Stomach smooth muscle (tissue), 2 donors: ENCODE results near the gene TAF1C.
"Not testable (repeated sequence)": the region's sequence is repeated elsewhere in the genome, so short reads cannot be mapped to it uniquely, and the experiment has no call there.

Source experiments
- H3K27ac ChIP-seq: one replicate; pipeline ENCODE4 v1.7.0; 2013; ENCODE audit warnings: mild to moderate bottlenecking, low read length, inconsistent platforms
- H3K27me3 ChIP-seq, 2 donors: one replicate each; pipeline ENCODE4 v1.7.0; 2013; ENCODE audit warnings: low read length in 2 of 2; ENCODE audit not compliant: insufficient read depth in 2 of 2, control insufficient read depth in 1 of 2
- H3K36me3 ChIP-seq, 2 donors: one replicate each; pipeline ENCODE4 v1.7.0; 2013; ENCODE audit warnings: low read length in 2 of 2; ENCODE audit not compliant: control insufficient read depth in 2 of 2, insufficient read depth in 2 of 2
- H3K4me1 ChIP-seq: one replicate; pipeline ENCODE4 v1.7.0; 2013; ENCODE audit warnings: low read length; ENCODE audit not compliant: control insufficient read depth, insufficient read depth
- H3K4me3 ChIP-seq, 2 donors: one replicate each; pipeline ENCODE4 v1.7.0; 2013; ENCODE audit warnings: low read length in 2 of 2
- H3K9ac ChIP-seq, 2 donors: one replicate each; pipeline ENCODE4 v1.7.0; 2013; ENCODE audit warnings: low read length in 2 of 2, mild to moderate bottlenecking in 1 of 2
- H3K9me3 ChIP-seq, 2 donors: one replicate each; pipeline ENCODE4 v1.7.0; 2013; ENCODE audit warnings: low read length in 2 of 2; ENCODE audit not compliant: control insufficient read depth in 2 of 2
- donor health status: healthy.
- donor health status: Pancreatic carcinoma.

The TAF1C gene

DNA sequence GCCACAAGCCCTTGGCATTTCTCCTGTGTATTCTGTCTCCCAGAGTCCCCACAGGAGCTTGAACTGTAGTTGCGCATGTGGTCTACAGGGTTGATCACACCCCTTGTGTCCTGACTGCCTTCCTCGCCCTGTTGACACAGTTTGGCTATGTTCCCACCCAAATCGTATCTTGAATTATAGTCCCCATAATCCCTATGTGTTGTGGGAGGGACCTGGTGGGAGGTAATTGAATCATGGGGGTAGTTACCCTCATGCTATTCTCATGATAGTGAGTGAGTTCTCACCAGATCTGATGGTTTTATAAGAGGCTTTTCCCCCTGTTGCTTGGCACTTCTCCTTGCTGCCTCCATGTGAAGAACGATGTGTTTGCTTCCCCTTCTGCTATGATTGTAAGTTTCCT, 25.3 kb upstream of the TAF1C start:
- Histone ChIP-seq H3K9ac (no peak overlapping the region), H3K27ac (no peak overlapping the region), H3K9me3 (no peaks in the 10 kb centered on the region), H3K36me3 (no peaks in the 10 kb centered on the region), H3K27me3 (peaks cover 0 to 2% of the 10 kb centered on the region in 2 donors), H3K4me3 (no peak overlapping the region), H3K4me1 (no peaks in the 10 kb centered on the region)

DNA sequence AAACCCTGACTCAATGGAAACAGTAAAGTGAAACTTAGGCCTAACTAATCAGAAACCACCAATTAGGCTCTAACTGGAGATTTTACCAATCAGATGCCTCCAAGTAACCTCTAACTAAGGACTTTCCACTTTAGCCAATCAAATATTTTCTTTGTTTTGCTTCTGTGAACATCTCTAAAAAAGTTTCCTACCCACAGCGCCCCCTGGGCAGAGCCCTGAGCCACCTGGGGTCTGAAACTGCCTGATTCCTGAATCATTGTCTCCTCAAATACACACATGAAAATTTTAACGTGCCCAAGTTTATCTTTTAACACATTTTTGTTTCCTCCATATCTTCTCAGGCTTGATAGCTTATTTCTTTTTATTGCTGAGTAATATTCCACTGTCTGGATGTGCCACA, 23.1 kb upstream of the TAF1C start:
- Histone ChIP-seq H3K27ac (no peak overlapping the region), H3K36me3 (no peaks in the 10 kb centered on the region)

DNA sequence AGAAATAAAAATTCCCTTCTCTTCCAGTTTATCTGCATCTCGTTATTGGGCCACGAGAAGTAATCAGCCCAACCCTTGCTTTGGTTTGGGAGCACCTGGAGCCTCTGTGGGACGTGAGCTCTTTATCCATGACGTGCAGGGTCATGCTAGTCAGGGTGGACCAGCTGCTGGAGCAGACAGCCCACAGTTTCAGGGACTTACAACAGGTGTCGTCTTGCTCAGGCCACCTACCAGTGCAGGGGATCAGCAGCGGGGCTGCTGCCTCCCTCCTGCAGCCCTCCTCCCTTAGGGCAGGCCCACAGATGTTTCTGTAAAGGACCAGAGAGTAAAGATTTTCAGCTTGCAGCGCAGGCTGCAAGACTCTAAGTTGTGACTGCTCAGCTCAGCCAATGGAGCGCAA, 21.0 kb upstream of the TAF1C start:
- H3K4me3 ChIP-seq: no peak overlapping the region
- H3K9me3 ChIP-seq: no peaks in the 10 kb centered on the region

More for the DNA sequence above, 23.1 kb upstream of the TAF1C start:
- no peak overlapping the region for H3K9ac ChIP-seq
- H3K4me3 ChIP-seq: no peak overlapping the region
- no peaks in the 10 kb centered on the region for H3K4me1 ChIP-seq
- H3K27me3 ChIP-seq: no peaks in the 10 kb centered on the region
- no peaks in the 10 kb centered on the region for H3K9me3 ChIP-seq

DNA sequence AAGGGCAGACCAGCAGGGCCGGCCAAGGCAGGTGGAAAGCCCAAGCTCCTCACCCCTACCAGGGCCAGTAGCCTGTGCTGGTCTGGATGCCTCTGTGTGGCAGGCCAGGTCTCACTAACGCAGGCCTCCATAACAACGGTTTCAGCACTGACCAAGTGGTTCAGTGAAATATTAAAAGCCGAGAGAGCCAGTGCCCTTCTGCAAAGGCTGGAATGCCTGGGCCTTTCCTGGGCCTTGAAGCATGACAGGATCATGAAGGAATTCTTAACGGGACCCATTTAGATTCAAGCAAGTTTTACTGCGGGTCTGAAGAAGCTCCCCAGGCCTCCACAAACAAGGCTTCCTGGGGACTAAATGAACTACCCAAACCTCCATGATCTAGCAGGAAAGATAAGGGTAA, 20.4 kb upstream of the TAF1C start:
- H3K9me3 ChIP-seq: no peaks in the 10 kb centered on the region
- no peak overlapping the region for H3K27ac ChIP-seq
- H3K9ac ChIP-seq: no peak overlapping the region
- H3K27me3 ChIP-seq: no peaks in the 10 kb centered on the region
- no peaks in the 10 kb centered on the region for H3K4me1 ChIP-seq
- H3K36me3 ChIP-seq: no peaks in the 10 kb centered on the region
- H3K4me3 ChIP-seq: no peak overlapping the region

More for the DNA sequence above, 21.0 kb upstream of the TAF1C start:
- Histone ChIP-seq H3K36me3 (no peaks in the 10 kb centered on the region), H3K4me1 (no peaks in the 10 kb centered on the region), H3K9ac (no peak overlapping the region), H3K27me3 (no peaks in the 10 kb centered on the region), H3K27ac (no peak overlapping the region)

DNA sequence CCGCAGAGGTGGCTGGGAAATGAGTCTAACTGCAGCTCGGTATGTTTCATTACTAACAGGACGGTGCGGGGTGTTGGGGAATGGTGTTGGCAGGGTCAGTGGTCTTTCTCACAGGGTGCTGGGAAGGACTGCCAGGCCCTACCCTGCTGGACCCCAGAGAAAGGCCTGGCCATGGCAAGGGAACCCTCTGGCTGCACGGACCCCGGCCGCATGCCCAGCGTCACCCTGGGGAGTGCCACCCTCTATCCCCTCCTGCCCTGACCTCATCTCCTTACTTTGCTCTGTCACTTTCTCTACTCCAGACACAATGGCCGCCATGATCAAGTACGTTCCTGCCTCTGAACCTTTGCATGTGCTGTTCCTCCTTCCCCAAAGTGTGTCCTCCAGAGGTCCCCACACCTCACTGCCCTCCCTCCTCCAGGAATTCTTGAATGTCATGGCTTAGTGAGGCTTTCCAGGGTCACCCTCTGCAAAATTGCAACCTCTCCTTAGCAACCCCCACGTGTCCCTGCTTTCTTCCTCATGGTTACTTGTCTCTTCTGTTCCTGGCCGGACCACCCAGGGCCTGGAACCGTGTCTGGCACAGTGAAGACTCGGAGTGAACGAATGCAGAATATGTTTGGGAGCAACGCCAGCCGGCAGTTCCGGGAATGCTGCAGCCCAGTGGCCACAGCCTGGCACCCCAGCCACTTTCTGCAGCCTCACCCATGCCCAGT, 19.3 kb upstream of the TAF1C start:
- H3K36me3 ChIP-seq: no peaks in the 10 kb centered on the region
- no peak overlapping the region for H3K4me3 ChIP-seq
- no peaks in the 10 kb centered on the region for H3K27me3 ChIP-seq
- no peak overlapping the region for H3K9ac ChIP-seq
- H3K4me1 ChIP-seq: no peaks in the 10 kb centered on the region
- H3K9me3 ChIP-seq: no peaks in the 10 kb centered on the region
- no peak overlapping the region for H3K27ac ChIP-seq

DNA sequence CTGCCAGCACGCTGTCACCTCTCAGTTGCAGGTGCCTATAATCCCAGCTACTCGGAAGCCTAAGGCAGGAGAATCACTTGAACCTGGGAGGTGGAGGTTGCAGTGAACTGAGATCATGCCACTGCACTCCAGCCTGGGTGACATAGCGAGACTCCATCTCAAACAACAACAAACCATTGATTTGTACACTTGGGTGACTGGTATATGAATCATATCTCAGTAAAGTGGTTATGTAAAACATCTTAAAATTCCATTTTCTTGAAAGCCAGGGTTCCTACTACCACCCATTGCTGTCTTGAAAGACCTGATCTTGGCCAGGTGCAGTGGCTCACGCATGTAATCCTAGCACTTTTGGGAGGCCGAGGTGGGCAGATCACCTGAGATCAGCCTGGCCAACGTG, 18.3 kb upstream of the TAF1C start:
- H3K9me3 ChIP-seq, H3K4me1 ChIP-seq, H3K36me3 ChIP-seq, H3K4me3 ChIP-seq, H3K27me3 ChIP-seq, H3K9ac ChIP-seq, H3K27ac ChIP-seq: not testable (repeated sequence)

DNA sequence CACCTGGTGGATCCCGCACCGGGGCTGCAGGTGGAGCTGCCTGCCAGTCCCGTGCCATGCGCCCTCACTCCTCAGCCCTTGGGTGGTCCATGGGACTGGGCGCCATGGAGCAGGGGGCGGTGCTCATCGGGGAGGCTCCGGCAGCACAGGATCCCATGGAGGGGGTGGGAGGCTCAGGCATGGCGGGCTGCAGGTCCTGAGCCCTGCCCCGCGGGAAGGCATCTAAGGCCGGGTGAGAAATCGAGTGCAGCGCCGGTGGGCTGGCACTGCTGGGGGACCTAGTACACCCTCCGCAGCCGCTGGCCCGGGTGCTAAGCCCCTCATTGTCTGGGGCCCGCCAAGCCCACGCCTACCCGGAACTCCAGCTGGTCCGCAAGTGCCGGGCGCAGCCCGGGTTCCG, 17.7 kb upstream of the TAF1C start:
- H3K9ac ChIP-seq, H3K4me3 ChIP-seq, H3K36me3 ChIP-seq, H3K9me3 ChIP-seq, H3K27me3 ChIP-seq, H3K4me1 ChIP-seq, H3K27ac ChIP-seq: not testable (repeated sequence)

DNA sequence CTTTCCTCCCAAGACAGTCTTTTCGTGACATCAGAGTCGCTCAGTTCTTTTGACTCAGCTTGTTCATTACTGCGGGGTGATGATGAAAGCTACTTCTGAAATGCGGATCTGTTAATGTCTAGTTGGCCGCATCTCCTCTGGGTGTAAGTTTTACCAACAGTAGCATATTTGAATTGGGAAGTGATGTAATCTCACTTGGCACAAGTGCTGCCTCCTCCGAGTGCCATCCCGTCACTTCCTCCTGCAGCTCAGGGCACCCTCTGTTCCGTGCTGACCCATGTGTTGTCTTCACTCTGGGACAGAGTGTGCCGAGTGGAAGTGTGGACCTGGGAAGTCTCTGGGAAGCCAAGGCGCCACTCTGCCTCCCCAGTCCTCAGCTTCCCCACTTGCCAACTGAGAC, 13.0 kb upstream of the TAF1C start:
- Histone ChIP-seq H3K4me1 (no peaks in the 10 kb centered on the region), H3K27ac (no peak overlapping the region), H3K4me3 (no peak overlapping the region), H3K9me3 (no peaks in the 10 kb centered on the region), H3K9ac (no peak overlapping the region), H3K27me3 (peaks cover 0 to 5% of the 10 kb centered on the region in 2 donors), H3K36me3 (no peaks in the 10 kb centered on the region)

DNA sequence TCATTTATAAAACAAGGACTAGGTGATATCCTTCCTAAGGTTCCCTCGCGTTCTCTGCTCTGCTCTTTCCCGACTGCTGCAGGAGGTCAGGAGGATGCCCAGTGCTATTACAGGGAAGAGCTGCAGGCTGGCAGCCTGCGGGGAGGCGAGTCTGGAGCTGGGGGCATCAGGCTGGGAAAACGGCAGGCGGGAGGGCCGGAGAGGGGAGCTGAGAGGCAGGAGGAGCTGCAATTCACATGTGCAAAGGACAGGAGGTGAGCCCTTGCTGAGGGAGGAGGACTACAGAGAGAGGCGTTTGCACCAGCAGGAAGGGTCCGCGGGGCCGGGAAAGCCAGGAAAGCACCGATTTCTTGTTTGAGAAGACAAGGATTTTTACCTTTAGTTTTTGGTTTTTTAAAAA, 12.2 kb upstream of the TAF1C start:
- no peak overlapping the region for H3K4me3 ChIP-seq
- H3K27ac ChIP-seq: no peak overlapping the region
- H3K36me3 ChIP-seq: no peaks in the 10 kb centered on the region
- no peak overlapping the region for H3K9ac ChIP-seq
- H3K27me3 ChIP-seq: peaks cover 0 to 5% of the 10 kb centered on the region in 2 donors
- H3K9me3 ChIP-seq: no peaks in the 10 kb centered on the region
- H3K4me1 ChIP-seq: no peaks in the 10 kb centered on the region

DNA sequence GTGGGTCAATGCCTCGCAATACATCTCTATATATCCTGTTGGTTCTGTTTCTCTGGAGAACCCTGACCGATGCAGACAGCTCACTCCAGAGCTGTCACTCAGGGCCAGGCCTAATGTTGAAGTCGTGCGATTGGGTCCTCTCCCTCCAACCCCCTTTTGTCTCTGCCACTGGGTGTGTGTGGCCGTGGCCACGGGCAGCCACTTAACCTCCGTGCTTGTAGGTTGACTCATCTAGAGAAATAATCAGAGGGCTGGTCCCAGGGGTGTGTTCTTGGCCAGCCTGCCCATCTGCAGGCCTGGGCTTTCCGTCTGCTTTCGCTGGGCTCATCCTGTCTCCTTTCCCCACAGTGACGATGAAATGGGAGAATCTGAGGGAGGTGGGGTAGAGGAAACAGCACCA, 11.5 kb upstream of the TAF1C start:
- Histone ChIP-seq H3K27me3 (peaks cover 0 to 5% of the 10 kb centered on the region in 2 donors), H3K27ac (no peak overlapping the region), H3K9ac (no peak overlapping the region), H3K36me3 (no peaks in the 10 kb centered on the region), H3K4me3 (no peak overlapping the region), H3K4me1 (no peaks in the 10 kb centered on the region), H3K9me3 (no peaks in the 10 kb centered on the region)

DNA sequence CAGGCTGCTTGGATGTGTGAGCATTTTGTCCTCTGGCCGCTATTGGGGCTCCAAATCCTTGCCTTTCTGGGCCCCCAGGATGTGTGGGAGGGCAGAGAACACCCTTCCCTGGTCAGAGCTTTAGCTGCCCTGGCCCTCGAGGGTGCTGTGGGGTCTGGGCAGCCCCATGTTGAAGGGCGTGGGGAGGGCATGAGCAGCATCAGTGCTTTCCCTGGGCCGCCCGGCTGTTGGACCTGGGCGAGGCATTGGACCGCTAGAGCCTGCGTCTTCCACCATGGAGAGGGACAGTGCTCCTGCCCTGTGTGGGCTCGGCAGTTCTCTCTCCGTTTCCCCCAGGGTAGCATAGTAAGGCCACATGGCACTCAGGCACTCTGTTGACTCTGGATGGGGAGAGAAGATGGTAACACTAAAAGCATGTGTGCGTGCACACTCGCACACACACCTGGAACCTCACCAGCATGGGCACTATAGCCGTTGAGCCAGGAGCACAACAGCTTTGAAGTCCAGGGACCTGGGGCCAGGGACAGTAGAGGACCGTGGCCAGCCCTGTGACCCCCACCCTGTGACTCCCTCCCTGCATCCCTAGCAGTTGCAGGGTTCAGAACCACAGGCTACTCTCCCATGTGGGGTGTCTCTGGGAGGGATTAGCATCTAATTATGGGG, 10.7 kb upstream of the TAF1C start:
- Histone ChIP-seq H3K4me1 (no peaks in the 10 kb centered on the region), H3K27me3 (peaks cover 0 to 5% of the 10 kb centered on the region in 2 donors), H3K36me3 (no peaks in the 10 kb centered on the region), H3K27ac (no peak overlapping the region), H3K4me3 (no peak overlapping the region), H3K9ac (no peak overlapping the region), H3K9me3 (no peaks in the 10 kb centered on the region)
